GM12891 (cell line): Measurements from ENCODE around the gene GLYAT.

Source experiments
- POLR2A ChIP-seq: IDR thresholded peaks from 2 replicates; pipeline ENCODE4 v1.6.1; 2011; ENCODE audit warnings: low read depth, low read length, control low read depth
- POLR2AphosphoS5 ChIP-seq: IDR thresholded peaks from 2 replicates; pipeline ENCODE4 v1.6.1; 2011; ENCODE audit warnings: low read depth, low read length, control low read depth
- POU2F2 ChIP-seq: IDR thresholded peaks from 2 replicates; pipeline ENCODE4 v1.6.1; 2011; ENCODE audit warnings: low read depth, mild to moderate bottlenecking, control low read depth, low read length, moderate library complexity
- SPI1 ChIP-seq: IDR thresholded peaks from 2 replicates; pipeline ENCODE4 v1.6.1; 2011; ENCODE audit warnings: low read depth, low read length, control low read depth
- TAF1 ChIP-seq: IDR thresholded peaks from 2 replicates; pipeline ENCODE4 v1.6.1; 2011; ENCODE audit warnings: low read depth, low read length, control low read depth

- no peak for TF ChIP-seq POLR2A
- no peak for TF ChIP-seq POLR2AphosphoS5
- no peak for TF ChIP-seq SPI1
- TF ChIP-seq TAF1, result no peak
- no peak for TF ChIP-seq POU2F2
Observed at GRCh38 chr11:58691675-58692074, 40.1 kb downstream of the GLYAT start.
